GM11168 (cell line): ENCODE results near the gene CCRL2.
"Not testable (repeated sequence)": the region's sequence is repeated elsewhere in the genome, so short reads cannot be mapped to it uniquely, and the experiment has no call there.

Source experiments
- in situ Hi-C: fragments of 300-500 bp; cut with MboI; formaldehyde crosslinking; loops from one replicate; pipeline ENCODE4 v1.12.0; 2022; ENCODE audit warnings: low sequenced_read_pairs; ENCODE audit not compliant: unreplicated experiment

Gene CCRL2

GRCh38 chr3:46375814-46376213, 31.2 kb upstream of the CCRL2 start:
- in situ Hi-C loops, result loop anchor here (10.0 kb wide), 1 partner anchor 431 kb away; the partner anchor contains the start of gene CXCR6

GRCh38 chr3:46378426-46378942, 28.6 kb upstream of the CCRL2 start:
- in situ Hi-C loops, result loop anchor here (10.0 kb wide), 1 partner anchor 434 kb away; the partner anchor contains the start of gene CXCR6

- in situ Hi-C loops, result loop anchor here (5.0 kb wide), 1 partner anchor 283 kb away; no protein-coding TSS in a partner anchor
Measured at GRCh38 chr3:46380471-46381221, 26.4 kb upstream of the CCRL2 start.

- in situ Hi-C loops, result loop anchor here (5.0 kb wide), 1 partner anchor 284 kb away; no protein-coding TSS in a partner anchor
Measured at GRCh38 chr3:46381625-46382024, 25.4 kb upstream of the CCRL2 start.

GRCh38 chr3:46383211-46383950, 23.7 kb upstream of the CCRL2 start:
- in situ Hi-C loops, result loop anchor here (5.0 kb wide), 1 partner anchor 286 kb away; no protein-coding TSS in a partner anchor

GRCh38 chr3:46383951-46384330, 23.1 kb upstream of the CCRL2 start:
- in situ Hi-C loops, result loop anchor here (5.0 kb wide), 1 partner anchor 287 kb away; no protein-coding TSS in a partner anchor

- in situ Hi-C loops, result no loop called here
Measured at GRCh38 chr3:46386205-46386604, 20.9 kb upstream of the CCRL2 start.

GRCh38 chr3:46388847-46389246, 18.2 kb upstream of the CCRL2 start:
- in situ Hi-C loops, result not testable (repeated sequence)

- in situ Hi-C loops, result no loop called here
Measured at GRCh38 chr3:46389306-46389705, 17.8 kb upstream of the CCRL2 start.

- in situ Hi-C loops, result not testable (repeated sequence)
Measured at GRCh38 chr3:46391526-46391925, 15.5 kb upstream of the CCRL2 start.

- in situ Hi-C loops, result no loop called here
Measured at GRCh38 chr3:46393011-46393410, 14.0 kb upstream of the CCRL2 start.

GRCh38 chr3:46393554-46394434, 13.3 kb upstream of the CCRL2 start:
- in situ Hi-C loops, result no loop called here

GRCh38 chr3:46395210-46395661, 11.8 kb upstream of the CCRL2 start:
- in situ Hi-C loops, result no loop called here

GRCh38 chr3:46395766-46396530, 11.1 kb upstream of the CCRL2 start:
- in situ Hi-C loops, result no loop called here

GRCh38 chr3:46397111-46397510, 9.9 kb upstream of the CCRL2 start:
- in situ Hi-C loops, result no loop called here

GRCh38 chr3:46398186-46398955, 8.7 kb upstream of the CCRL2 start:
- in situ Hi-C loops, result no loop called here

GRCh38 chr3:46399098-46399497, 8.0 kb upstream of the CCRL2 start:
- in situ Hi-C loops, result no loop called here

GRCh38 chr3:46399557-46399956, 7.5 kb upstream of the CCRL2 start:
- in situ Hi-C loops, result no loop called here
